GM10266 (cell line): ENCODE measurements around the gene SYT13.
"Not testable (repeated sequence)": the region's sequence is repeated elsewhere in the genome, so short reads cannot be mapped to it uniquely, and the experiment has no call there.

Source experiments
- DNase-seq: peaks from one replicate; pipeline ENCODE4 v3.0.0; 2012; ENCODE audit errors: extremely low spot score
- TF ChIP-seq, protein P1 (sequence below): IDR thresholded peaks from 2 replicates; pipeline ENCODE4 v1.5.1; 2012; ENCODE audit warnings: mild to moderate bottlenecking, low read depth; ENCODE audit not compliant: control insufficient read depth, insufficient read depth; ENCODE audit errors: missing control alignments

SYT13 gene

DNA sequence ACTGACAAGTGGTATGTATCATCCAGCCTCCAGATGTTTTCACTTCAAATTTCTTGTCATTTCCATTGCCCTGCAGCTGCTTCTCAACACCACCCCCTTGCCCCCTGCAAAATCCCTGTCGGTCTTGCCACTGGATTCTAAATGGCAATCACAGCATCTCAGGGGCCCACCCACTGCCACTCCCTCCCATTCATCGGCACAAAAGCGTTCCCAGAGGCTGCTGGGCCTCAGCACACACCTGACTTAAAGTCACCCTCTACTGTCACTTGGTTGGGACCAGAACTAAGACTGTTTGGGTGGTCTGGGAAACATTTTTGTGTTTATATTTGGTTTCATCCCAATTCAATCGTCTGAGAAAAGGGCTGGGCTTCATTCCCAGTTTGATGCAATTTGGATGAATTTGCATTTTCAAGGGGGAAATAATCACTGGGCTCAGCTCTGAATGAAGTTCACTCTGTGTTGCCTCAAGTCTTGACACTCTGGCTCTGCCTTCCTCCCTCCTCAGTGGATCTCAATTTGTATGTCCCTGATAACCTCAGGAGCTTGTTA is 27.1 kb downstream of the SYT13 start:
- TF ChIP-seq, protein P1, sequence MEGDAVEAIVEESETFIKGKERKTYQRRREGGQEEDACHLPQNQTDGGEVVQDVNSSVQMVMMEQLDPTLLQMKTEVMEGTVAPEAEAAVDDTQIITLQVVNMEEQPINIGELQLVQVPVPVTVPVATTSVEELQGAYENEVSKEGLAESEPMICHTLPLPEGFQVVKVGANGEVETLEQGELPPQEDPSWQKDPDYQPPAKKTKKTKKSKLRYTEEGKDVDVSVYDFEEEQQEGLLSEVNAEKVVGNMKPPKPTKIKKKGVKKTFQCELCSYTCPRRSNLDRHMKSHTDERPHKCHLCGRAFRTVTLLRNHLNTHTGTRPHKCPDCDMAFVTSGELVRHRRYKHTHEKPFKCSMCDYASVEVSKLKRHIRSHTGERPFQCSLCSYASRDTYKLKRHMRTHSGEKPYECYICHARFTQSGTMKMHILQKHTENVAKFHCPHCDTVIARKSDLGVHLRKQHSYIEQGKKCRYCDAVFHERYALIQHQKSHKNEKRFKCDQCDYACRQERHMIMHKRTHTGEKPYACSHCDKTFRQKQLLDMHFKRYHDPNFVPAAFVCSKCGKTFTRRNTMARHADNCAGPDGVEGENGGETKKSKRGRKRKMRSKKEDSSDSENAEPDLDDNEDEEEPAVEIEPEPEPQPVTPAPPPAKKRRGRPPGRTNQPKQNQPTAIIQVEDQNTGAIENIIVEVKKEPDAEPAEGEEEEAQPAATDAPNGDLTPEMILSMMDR: no peak
- no peak for DNase-seq

DNA sequence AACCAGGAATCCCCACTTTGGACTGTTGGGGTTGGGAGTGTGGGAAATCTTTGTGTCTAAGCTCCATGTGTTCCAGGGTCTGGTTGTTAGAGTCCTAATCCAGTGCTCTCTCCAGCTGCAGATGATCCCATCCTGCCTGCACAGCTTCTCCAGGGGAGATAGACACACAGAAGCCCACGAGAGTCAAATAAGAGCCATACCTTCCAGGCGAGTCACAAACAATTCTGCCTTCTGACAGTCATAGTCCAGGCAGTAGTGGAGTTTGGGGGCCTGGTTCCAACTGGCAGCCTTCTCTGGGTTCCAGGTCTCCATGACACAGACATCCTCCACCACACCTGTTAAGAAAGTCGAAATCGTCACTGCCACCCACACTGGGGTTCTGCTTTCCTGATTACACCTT is 32.1 kb downstream of the SYT13 start:
- TF ChIP-seq, protein P1: no peak
- no peak for DNase-seq

DNA sequence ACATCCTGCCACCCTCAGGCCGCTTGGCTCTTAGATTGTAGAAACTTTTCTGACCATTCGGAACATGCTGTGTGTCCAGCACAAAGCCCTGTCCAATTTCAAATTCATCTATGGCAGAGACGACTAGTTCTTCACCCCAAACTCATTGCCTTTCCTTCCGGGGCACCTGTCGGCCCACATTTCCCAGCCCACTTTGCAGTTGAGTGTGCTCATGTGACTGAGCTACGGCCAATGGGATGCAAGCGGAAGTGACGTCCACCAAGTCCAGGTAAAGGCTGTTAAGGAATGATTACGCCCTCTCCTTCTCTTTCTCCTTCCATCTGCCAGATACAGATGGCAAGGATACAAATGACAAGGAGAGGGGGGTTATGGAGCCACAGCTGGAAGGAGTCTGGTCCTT is 32.5 kb downstream of the SYT13 start:
- no peak for DNase-seq
- TF ChIP-seq, protein P1: no peak

DNA sequence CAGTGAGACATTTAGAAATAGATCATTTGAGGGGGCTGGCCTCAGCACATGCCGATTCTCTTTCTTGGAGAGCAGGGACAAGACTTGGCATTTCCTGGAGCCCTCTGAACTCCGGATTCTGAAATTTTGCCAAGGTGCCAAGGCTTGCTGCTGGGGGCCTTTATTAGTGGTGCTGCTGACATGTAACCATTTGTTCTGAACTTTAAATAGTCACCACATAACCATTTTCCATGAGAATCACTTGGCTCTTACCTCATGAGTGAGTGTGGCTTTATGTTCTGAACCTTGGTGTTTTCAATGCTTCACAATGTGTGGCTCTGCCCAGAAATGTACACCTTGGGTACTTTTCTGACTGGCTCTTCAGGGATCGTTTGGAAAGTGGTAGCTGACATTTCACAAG is 33.3 kb downstream of the SYT13 start:
- TF ChIP-seq, protein P1: no peak
- DNase-seq: no peak

DNA sequence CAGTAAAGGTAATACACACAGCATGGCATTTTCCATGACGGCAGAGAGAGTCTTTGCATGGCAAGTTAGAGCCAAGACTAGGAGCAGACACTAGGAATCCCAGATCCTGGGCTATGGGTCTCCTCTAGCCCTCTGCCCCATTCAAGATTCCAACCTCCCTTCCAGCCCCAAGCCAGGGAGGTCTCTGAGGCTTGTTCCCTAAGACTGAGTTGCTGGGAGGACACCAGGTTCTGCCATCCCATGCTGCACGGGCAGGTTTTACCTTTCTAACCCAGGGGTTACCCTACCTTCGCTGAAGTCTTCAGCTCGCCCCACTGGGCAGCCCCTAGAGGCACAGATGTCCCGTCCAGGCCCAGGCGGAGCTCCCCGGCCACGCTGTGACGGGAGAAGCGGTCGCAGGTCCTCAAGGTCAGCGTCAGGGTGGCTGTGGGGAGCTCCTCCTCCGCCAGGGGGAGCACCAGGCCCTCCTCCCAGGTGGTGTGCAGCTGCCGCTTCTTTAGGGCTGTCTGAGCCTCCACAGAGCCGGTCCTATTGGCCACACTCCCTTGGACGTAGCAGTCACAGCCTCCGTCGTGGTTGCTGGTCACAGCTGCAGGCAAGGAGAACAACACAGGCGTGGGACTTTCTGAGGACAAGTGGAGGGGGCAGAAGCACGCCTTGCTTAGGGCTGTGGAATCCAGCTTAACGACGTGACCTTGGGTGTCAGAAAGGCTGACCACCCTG is 33.8 kb downstream of the SYT13 start:
- peak; percentile 50 for DNase-seq
- TF ChIP-seq, protein P1: peak; percentile 48

DNA sequence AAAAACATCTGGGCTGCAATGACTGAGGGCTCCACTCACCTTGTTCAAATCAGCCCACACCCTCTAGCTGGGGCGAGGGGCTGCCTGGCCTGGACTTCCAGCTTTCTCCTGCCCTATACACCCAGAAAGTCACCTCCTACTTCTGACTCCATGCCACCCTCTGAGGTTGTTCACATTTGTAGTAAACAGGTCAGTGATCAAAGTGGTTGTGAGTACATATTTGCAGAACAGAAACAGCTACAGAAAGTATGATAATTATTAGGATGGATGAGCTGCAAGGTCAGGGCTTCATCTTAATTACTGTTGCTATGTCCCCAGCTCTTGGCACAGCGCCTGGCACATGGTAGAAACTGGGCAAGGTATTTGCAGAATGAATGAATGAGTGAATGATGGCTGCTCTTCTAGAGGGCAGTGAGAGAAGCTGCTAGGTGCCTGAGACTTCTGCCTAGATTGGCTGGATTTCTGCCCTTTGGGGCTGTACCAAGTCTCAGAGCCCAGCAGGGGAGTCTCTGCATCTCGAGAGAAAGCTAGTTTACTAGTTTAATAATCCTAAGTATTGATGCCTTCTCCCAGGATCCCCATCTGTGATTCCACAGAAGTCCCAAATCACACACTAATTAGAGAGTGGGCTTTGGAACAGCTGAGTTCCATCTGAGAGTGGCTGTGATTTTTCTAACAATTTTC is 36.0 kb downstream of the SYT13 start:
- DNase-seq: no peak
- TF ChIP-seq, protein P1: no peak

- not testable (repeated sequence) for DNase-seq
These were observed 36.8 kb downstream of the SYT13 start for GRCh38 chr11:45249372-45249771.
